ENCODE results near the gene AMBRA1.
"Not testable (repeated sequence)": the region's sequence is repeated elsewhere in the genome, so short reads cannot be mapped to it uniquely, and the experiment has no call there.

- TF ChIP-seq, protein P1, sequence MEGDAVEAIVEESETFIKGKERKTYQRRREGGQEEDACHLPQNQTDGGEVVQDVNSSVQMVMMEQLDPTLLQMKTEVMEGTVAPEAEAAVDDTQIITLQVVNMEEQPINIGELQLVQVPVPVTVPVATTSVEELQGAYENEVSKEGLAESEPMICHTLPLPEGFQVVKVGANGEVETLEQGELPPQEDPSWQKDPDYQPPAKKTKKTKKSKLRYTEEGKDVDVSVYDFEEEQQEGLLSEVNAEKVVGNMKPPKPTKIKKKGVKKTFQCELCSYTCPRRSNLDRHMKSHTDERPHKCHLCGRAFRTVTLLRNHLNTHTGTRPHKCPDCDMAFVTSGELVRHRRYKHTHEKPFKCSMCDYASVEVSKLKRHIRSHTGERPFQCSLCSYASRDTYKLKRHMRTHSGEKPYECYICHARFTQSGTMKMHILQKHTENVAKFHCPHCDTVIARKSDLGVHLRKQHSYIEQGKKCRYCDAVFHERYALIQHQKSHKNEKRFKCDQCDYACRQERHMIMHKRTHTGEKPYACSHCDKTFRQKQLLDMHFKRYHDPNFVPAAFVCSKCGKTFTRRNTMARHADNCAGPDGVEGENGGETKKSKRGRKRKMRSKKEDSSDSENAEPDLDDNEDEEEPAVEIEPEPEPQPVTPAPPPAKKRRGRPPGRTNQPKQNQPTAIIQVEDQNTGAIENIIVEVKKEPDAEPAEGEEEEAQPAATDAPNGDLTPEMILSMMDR (IDR thresholded peaks at IDR 0.05) = not testable (repeated sequence)
- TF ChIP-seq POLR2A (IDR thresholded peaks at IDR 0.05) = not testable (repeated sequence)
Observed at GRCh38 chr11:46583513-46583912, 10.3 kb downstream of the AMBRA1 start.
